GM12875 (cell line): ENCODE data around the gene NCKAP5.

Source experiments
- H3K4me3 ChIP-seq: one replicate; pipeline ENCODE4 v1.5.1; 2011; ENCODE audit warnings: low read depth, low read length, control low read depth
- CTCF ChIP-seq: IDR thresholded peaks from 2 replicates; pipeline ENCODE4 v1.5.1; 2011; ENCODE audit warnings: low read depth, mild to moderate bottlenecking, control low read depth, inconsistent platforms, low read length, moderate library complexity, borderline replicate concordance; ENCODE audit not compliant: insufficient read depth

Gene NCKAP5

GRCh38 chr2:132668189-132668823 lies 900.0 kb downstream of the NCKAP5 start:
- no peak overlapping the region for H3K4me3 ChIP-seq
- no peak for TF ChIP-seq CTCF

- H3K4me3 ChIP-seq = no peak overlapping the region
- no peak for TF ChIP-seq CTCF
These were observed 900.6 kb downstream of the NCKAP5 start for GRCh38 chr2:132667706-132668105.

GRCh38 chr2:132665401-132666140 lies 902.7 kb downstream of the NCKAP5 start:
- no peak for TF ChIP-seq CTCF
- H3K4me3 ChIP-seq = no peak overlapping the region

GRCh38 chr2:132664096-132664495 lies 904.2 kb downstream of the NCKAP5 start:
- TF ChIP-seq CTCF = no peak
- no peak overlapping the region for H3K4me3 ChIP-seq

GRCh38 chr2:132662732-132663131 lies 905.5 kb downstream of the NCKAP5 start:
- H3K4me3 ChIP-seq = no peak overlapping the region
- no peak for TF ChIP-seq CTCF

- H3K4me3 ChIP-seq = no peak overlapping the region
- TF ChIP-seq CTCF = no peak
These were observed 908.9 kb downstream of the NCKAP5 start for GRCh38 chr2:132659331-132659730.
